ENCODE data around the gene MCOLN2. TPM values are rescaled to one million over a fixed set of nuclear protein-coding genes. Genes with fewer than 3 reads are reported as not detected.
A peak's percentile ranks its signal among the peaks of the same experiment; 100 is the strongest.

The MCOLN2 gene
- total and polyA plus RNA-seq, 2 of the 8 experiments (the other 6 are each of a cell fraction or from before 2014, with no cell fraction given), result 1.7 to 6.1 TPM

- H3K27me3 ChIP-seq (replicated peaks in 1 of 4; ENCODE audit: control insufficient read depth in 3 of 4, extremely low read depth in 1 of 4, insufficient read depth in 3 of 4, low read length in 3 of 4), result no peaks in the 10 kb centered on the region
- no peak overlapping the region for H4K5ac ChIP-seq (ENCODE audit: insufficient read length, low read depth, low read length)
- no peak overlapping the region for H3K14ac ChIP-seq (ENCODE audit: insufficient read length)
- no peak overlapping the region for H2BK20ac ChIP-seq (ENCODE audit: low read length)
- no peaks in the 10 kb centered on the region for H4K20me1 ChIP-seq (replicated peaks in 1 of 2; ENCODE audit: control insufficient read depth in 1 of 2, insufficient read depth in 2 of 2, low read length in 2 of 2)
- no peak overlapping the region for H2BK120ac ChIP-seq (replicated peaks; ENCODE audit: low read depth, low read length)
- H4K8ac ChIP-seq (ENCODE audit: extremely low read depth, insufficient read depth, low read length), result no peak overlapping the region
- no peak overlapping the region for H3K4me3 ChIP-seq (ENCODE audit: extremely low read depth in 1 of 4, insufficient read depth in 2 of 4, low read depth in 3 of 4, low read length in 4 of 4)
- no peak overlapping the region for H3K27ac ChIP-seq (ENCODE audit: low read depth, low read length)
- H3K36me3 ChIP-seq (ENCODE audit: control insufficient read depth in 2 of 4, insufficient read depth in 4 of 4, low read length in 3 of 4), result no peaks in the 10 kb centered on the region
- no peaks in the 10 kb centered on the region for H3K23me2 ChIP-seq (ENCODE audit: low read depth, low read length)
- H2BK12ac ChIP-seq (ENCODE audit: low read depth, low read length), result no peak overlapping the region
- no peak overlapping the region for H2AK5ac ChIP-seq (ENCODE audit: low read depth, low read length)
- H2AFZ ChIP-seq (ENCODE audit: low read length), result no peak overlapping the region
- no peak overlapping the region for H3K18ac ChIP-seq (ENCODE audit: extremely low read depth, low read length)
- H3K79me1 ChIP-seq (ENCODE audit: low read depth, low read length), result no peaks in the 10 kb centered on the region
- no peak overlapping the region for H4K91ac ChIP-seq (replicated peaks; ENCODE audit: insufficient read length, low read length)
- TF ChIP-seq E2F6 (IDR thresholded peaks at IDR 0.05) (no peak), SIN3A (conservative IDR thresholded peaks at IDR 0.05 in 1 of 2, IDR thresholded peaks at IDR 0.05 in 1 of 2; ENCODE audit: low read depth in 1 of 2, low read length in 2 of 2) (peak in 1 of 2 experiments; percentile 51; a peak in 1 of 4 replicates)
- H3K4ac ChIP-seq (replicated peaks; ENCODE audit: insufficient read length, low read depth, low read length), result no peak overlapping the region
- no peak overlapping the region for H3K9ac ChIP-seq (replicated peaks in 1 of 4; ENCODE audit: extremely low read depth in 1 of 4, low read depth in 3 of 4, low read length in 3 of 4)
- no peak overlapping the region for H3K23ac ChIP-seq (ENCODE audit: insufficient read length)
- H2BK15ac ChIP-seq (ENCODE audit: low read length), result no peak overlapping the region
- no peak overlapping the region for H3K4me2 ChIP-seq (ENCODE audit: insufficient read depth in 1 of 2, low read depth in 2 of 2, low read length in 2 of 2)
- no peaks in the 10 kb centered on the region for H3K79me2 ChIP-seq (ENCODE audit: control insufficient read depth in 1 of 2, insufficient read depth in 2 of 2, low read length in 2 of 2)
- ChIA-PET POLR2A (ENCODE audit: partially characterized antibody) (interaction anchor here (0.7 kb wide), 1 partner anchor 74 kb away, joined by 3 read pairs; no protein-coding TSS in a partner anchor), CTCF (ENCODE audit: partially characterized antibody) (interaction anchor here (0.5 to 10.0 kb wide), 14 partner anchors 9 to 312 kb away, joined by 3 to 122 read pairs (median 4); partner anchors contain the start of gene C1orf52)
- H3K9me3 ChIP-seq (ENCODE audit: insufficient read depth in 2 of 2, low read depth in 1 of 2, low read length in 1 of 2), result no peaks in the 10 kb centered on the region
- 82% methylated on average over 5 of the region's 5 CpGs; no CpG with 5 or more reads in 1 of the 2 experiments for WGBS, 2 experiments (ENCODE audit: extremely low coverage in 1 of 2, insufficient coverage in 1 of 2, insufficient read length in 1 of 2, insufficient replicate concordance in 2 of 2, low coverage in 1 of 2, low lambda C conversion rate in 2 of 2, missing lambda C conversion rate in 1 of 2)
- FAIRE-seq (no peak), DNase-seq (ENCODE audit: low read depth in 1 of 2, low spot score in 2 of 2) (peak in 1 of 2 experiments; percentile 48)
- no peak overlapping the region for H2BK5ac ChIP-seq (ENCODE audit: low read depth, low read length)
- H3K4me1 ChIP-seq (replicated peaks in 1 of 4; ENCODE audit: control insufficient read depth in 3 of 4, insufficient read depth in 4 of 4, low read length in 3 of 4), result peaks cover 0 to 2% (median 0%) of the 10 kb centered on the region in 4 experiments; a peak in 3 of 7 replicates
- no peak overlapping the region for H3K56ac ChIP-seq (replicated peaks; ENCODE audit: insufficient read length, low read depth, low read length)
These were observed 49.1 kb downstream of the MCOLN2 start for GRCh38 chr1:84947536-84948410.

Data from H1 (cell line).